Prostate gland (tissue), 2 donors: Measurements from ENCODE around the gene KLHL28. TPM values are rescaled to one million over a fixed set of nuclear protein-coding genes. Genes with fewer than 3 reads are reported as not detected.

Experiments used
- DNase-seq: peaks from one replicate; pipeline ENCODE4 v3.0.0-alpha.2; 2019; ENCODE audit warnings: low spot score
- H3K27ac ChIP-seq, 2 donors: fragments of 200-600 bp; sonication (generic); 2 replicates each; pipeline ENCODE4 v1.5.1; 2017 to 2019
- H3K27me3 ChIP-seq: fragments of 200-600 bp; sonication (generic); replicated peaks from 2 replicates; pipeline ENCODE4 v1.5.1; 2019; ENCODE audit not compliant: insufficient read depth
- H3K36me3 ChIP-seq, 2 donors: fragments of 200-600 bp; sonication (generic); 1 replicate in 1 of 2; 2 replicates in 1 of 2; pipeline versions ENCODE4 v1.5.1 to v1.8.1; 2017 to 2019
- H3K4me1 ChIP-seq: fragments of 200-600 bp; sonication (generic); replicated peaks from 2 replicates; pipeline ENCODE4 v1.5.1; 2019
- H3K4me3 ChIP-seq, 2 donors: fragments of 200-600 bp; sonication (generic); 2 replicates each; pipeline ENCODE4 v1.5.1; 2017 to 2019
- H3K9me3 ChIP-seq: fragments of 200-600 bp; sonication (generic); 2 replicates; pipeline ENCODE4 v1.5.1; 2017
- CTCF ChIP-seq, 4 experiments: fragments of 200-600 bp in 2 of 4; fragments of 450-650 bp in 2 of 4; sonication (generic) in 2 of 4; IDR thresholded peaks; 1 replicate in 3 of 4; 2 replicates in 1 of 4; pipeline ENCODE4 v1.5.1; 2016 to 2019; ENCODE audit warnings: antibody characterized with exemption in 4 of 4, mild to moderate bottlenecking in 2 of 4, moderate library complexity in 2 of 4
- POLR2A ChIP-seq: fragments of 450-650 bp; IDR thresholded peaks from one replicate; pipeline ENCODE4 v1.6.1; 2016; ENCODE audit warnings: antibody characterized with exemption, mild to moderate bottlenecking
- POLR2AphosphoS5 ChIP-seq: sonication (generic); formaldehyde crosslinking; IDR thresholded peaks from one replicate; pipeline ENCODE4 v1.6.1; 2017; ENCODE audit warnings: antibody characterized with exemption
- WGBS: methylation state at CpG from one replicate; pipeline ENCODE4 v1.1.5; 2018; 5-methylcytosine and 5-hydroxymethylcytosine counted together
- intact Hi-C: fragments of 100-400 bp; cut with DNase I; formaldehyde crosslinking; loops from one replicate; pipeline ENCODE4 v1.14.2; 2022
- total RNA-seq, 2 donors: library from RNA; depleted of rRNA; stranded (reverse); fragments of >200 nt; gene quantifications; one replicate each; pipeline ENCODE4 v1.1.0, GENCODE V29; 2016

KLHL28 gene
- total RNA-seq, 2 donors from 2014 or later = 7.4 to 9.7 TPM

GRCh38 chr14:44935155-44935554 lies 26.6 kb downstream of the KLHL28 start:
- Histone ChIP-seq H3K27me3 (no peaks in the 10 kb centered on the region), H3K4me1 (no peaks in the 10 kb centered on the region), H3K36me3 (no peaks in the 10 kb centered on the region), H3K4me3 (no peak overlapping the region), H3K9me3 (no peaks in the 10 kb centered on the region), H3K27ac (no peak overlapping the region)
- TF ChIP-seq CTCF (IDR thresholded peaks at IDR 0.05) (no peak), POLR2AphosphoS5 (no peak), POLR2A (no peak)
- DNase-seq = no peak
- intact Hi-C loops = no loop called here
- WGBS = 88% methylated on average over 2 of the region's 2 CpGs

DNA sequence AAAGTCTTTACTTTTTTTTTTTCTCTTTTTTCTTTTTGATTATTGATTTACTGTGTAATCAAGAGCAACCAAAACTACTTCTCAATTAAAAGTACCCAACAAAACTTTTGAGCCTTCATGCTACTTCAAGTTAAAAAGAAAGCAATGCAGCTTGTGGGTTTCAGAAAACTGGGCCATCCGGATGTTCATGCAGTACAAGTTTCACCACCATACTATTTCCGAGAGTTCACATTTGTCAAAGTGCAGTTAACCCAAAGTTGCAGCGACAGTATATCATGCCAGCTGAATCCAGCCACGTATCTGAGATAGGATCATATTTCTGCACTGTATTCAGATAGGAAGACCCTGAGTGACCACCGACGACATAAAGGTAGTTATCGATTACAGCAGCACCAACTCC lies 33.0 kb downstream of the KLHL28 start:
- WGBS = 84% methylated on average over 7 of the region's 7 CpGs

GRCh38 chr14:44914849-44915248 lies 46.9 kb downstream of the KLHL28 start:
- intact Hi-C loops = loop anchor here (5.0 kb wide), 2 partner anchors 222 to 352 kb away; partner anchors contain the start of gene FANCM
- H3K36me3 ChIP-seq = no peaks in the 10 kb centered on the region
- no peak overlapping the region for H3K27ac ChIP-seq
- 43% methylated on average over 4 of the region's 4 CpGs for WGBS
- TF ChIP-seq CTCF (IDR thresholded peaks at IDR 0.05) (no peak), POLR2A (no peak), POLR2AphosphoS5 (no peak)
- DNase-seq = no peak
- no peaks in the 10 kb centered on the region for H3K27me3 ChIP-seq
- no peaks in the 10 kb centered on the region for H3K4me1 ChIP-seq
- H3K4me3 ChIP-seq = no peak overlapping the region
- H3K9me3 ChIP-seq = no peaks in the 10 kb centered on the region

More for the DNA sequence above, 33.0 kb downstream of the KLHL28 start:
- H3K27ac ChIP-seq = no peak overlapping the region
- intact Hi-C loops = no loop called here
- TF ChIP-seq CTCF (IDR thresholded peaks at IDR 0.05) (no peak), POLR2AphosphoS5 (no peak)
- H3K4me3 ChIP-seq = no peak overlapping the region
- H3K27me3 ChIP-seq = no peaks in the 10 kb centered on the region
- DNase-seq = no peak
- H3K9me3 ChIP-seq = no peaks in the 10 kb centered on the region
- H3K4me1 ChIP-seq = no peaks in the 10 kb centered on the region
- no peaks in the 10 kb centered on the region for H3K36me3 ChIP-seq

DNA sequence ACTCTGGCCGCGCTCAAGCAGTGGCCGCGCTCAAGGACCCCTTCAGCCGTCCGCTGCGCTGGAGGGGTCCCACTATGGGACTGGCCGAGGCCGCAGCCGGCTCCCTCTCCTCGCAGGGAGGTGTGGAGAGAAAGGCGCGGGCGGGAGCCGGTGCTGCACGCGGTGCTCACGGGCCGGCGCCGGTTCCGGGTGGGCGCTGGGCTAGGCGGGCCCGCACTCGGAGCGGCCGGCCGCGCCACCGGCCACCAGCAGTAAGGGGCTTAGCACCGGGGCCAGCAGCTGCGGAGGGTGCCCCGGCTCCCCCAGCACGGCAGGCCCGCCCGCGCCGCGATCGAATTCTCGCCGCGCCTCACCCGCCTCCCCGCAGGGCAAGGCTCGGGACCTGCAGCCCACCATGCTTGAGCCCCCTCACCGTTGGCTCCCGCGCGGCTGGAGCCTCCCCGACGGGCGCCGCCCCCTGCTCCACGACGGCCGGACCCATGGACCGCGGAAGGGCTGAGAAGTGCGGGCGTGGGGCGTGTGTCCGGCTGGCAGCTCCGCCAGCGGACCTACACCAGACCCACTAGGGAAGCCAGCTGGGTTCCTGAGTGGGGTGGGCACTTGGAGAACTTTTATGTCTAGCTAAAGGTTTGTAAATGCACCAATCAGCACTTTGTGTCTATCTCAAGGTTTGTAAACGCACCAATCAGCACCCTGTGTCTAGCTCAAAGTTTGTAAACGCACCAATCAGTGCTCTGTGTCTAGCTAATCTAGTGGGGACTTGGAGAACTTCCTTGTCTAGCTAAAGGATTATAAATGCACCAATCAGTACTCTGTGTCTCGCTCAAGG lies 49.5 kb downstream of the KLHL28 start:
- H3K4me1 ChIP-seq = no peaks in the 10 kb centered on the region
- 15% methylated on average over 53 of the region's 69 CpGs for WGBS
- peak overlapping the region; percentile 34 to 42 for H3K4me3 ChIP-seq
- no peak for TF ChIP-seq POLR2AphosphoS5
- intact Hi-C loops = loop anchor here (5.0 kb wide), 2 partner anchors 225 to 355 kb away; partner anchors contain the start of gene FANCM
- no peaks in the 10 kb centered on the region for H3K9me3 ChIP-seq
- H3K27ac ChIP-seq = no peak overlapping the region
- H3K27me3 ChIP-seq = no peaks in the 10 kb centered on the region
- no peak for DNase-seq
- H3K36me3 ChIP-seq = no peaks in the 10 kb centered on the region

DNA sequence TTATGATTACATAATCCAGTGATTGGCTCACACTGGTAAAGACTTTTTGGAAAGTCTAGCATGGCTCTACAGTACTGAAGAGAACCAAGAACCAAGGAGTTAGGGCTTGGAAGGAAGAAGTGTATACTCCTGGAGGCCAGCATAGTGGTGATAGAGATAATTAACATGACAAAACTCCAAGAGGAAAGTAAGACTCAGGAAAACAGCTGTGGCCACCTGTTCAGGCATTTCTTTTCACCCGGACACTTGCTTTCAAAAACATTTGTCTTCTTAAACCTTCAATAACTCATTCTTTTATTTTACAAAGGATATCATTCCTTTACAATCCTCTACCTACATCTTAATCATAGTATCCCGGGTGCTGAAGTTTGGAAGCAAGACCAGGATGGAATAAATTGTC lies 50.9 kb downstream of the KLHL28 start:
- H3K27ac ChIP-seq = no peak overlapping the region
- no peak for TF ChIP-seq POLR2AphosphoS5
- no peak for TF ChIP-seq POLR2A
- TF ChIP-seq CTCF (IDR thresholded peaks at IDR 0.05) = no peak
- H3K4me1 ChIP-seq = no peaks in the 10 kb centered on the region
- 59% methylated on average over 2 of the region's 2 CpGs for WGBS
- H3K4me3 ChIP-seq = no peak overlapping the region
- H3K27me3 ChIP-seq = no peaks in the 10 kb centered on the region
- H3K9me3 ChIP-seq = no peaks in the 10 kb centered on the region
- no peak for DNase-seq
- H3K36me3 ChIP-seq = no peaks in the 10 kb centered on the region
- intact Hi-C loops = loop anchor here (5.0 kb wide), 2 partner anchors 226 to 356 kb away; partner anchors contain the start of gene FANCM
